Fibroblast of gingiva (primary cell): ENCODE results near the gene TXNDC8.

Experiments
- DNase-seq: peaks from one replicate; pipeline ENCODE4 v3.0.0-alpha.2; 2011; ENCODE audit warnings: low read depth

The TXNDC8 gene

GRCh38 chr9:110278080-110278707 lies 59.5 kb downstream of the TXNDC8 start:
- DNase-seq = no peak

GRCh38 chr9:110276781-110277180 lies 60.9 kb downstream of the TXNDC8 start:
- no peak for DNase-seq

GRCh38 chr9:110270211-110270995 lies 67.3 kb downstream of the TXNDC8 start:
- DNase-seq = no peak

DNA sequence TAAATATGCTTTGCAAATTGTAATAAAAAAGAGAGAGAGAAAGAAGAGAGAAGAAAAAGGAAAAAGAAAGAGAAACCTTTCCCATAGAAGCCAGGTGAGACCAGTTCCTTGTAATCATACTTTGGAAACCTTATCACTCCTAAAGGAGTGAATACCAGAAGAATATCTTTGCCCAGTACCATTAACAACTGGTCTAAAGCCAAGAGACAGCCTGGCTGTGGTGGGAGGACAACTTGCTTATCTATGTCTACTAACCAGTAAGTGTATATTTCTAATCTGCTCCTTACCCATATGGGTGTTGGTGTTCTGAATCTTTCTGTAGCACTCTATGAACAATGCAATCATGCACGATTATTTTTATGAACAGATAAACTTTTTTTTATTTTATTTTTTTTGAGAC lies 70.9 kb downstream of the TXNDC8 start:
- no peak for DNase-seq

DNA sequence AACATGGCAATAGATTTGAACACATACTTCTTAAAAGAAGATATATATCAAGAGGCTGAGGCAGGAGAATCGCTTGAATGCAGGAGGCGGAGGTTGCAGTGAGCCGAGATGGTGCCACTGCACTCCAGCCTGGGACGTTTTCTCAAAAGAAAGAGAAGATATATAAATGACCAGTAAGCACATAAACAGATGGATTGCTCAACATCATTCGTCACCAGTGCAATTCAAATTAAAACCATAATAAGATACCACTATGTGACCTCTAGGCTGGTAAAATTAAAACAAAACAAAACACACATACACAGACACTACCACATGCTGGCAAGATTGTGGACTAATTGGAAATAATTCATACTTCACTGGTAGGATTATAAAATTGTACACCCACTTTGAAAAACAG lies 76.0 kb downstream of the TXNDC8 start:
- DNase-seq = peak; percentile 84

- peak; percentile 66 for DNase-seq
These were observed 76.8 kb downstream of the TXNDC8 start for GRCh38 chr9:110260911-110261310.

GRCh38 chr9:110259566-110259965 lies 78.1 kb downstream of the TXNDC8 start:
- no peak for DNase-seq

GRCh38 chr9:110258690-110259091 lies 79.0 kb downstream of the TXNDC8 start:
- no peak for DNase-seq

- DNase-seq = peak; percentile 1
These were observed 79.7 kb downstream of the TXNDC8 start for GRCh38 chr9:110257956-110258355.

- peak; percentile 7 for DNase-seq
These were observed 80.4 kb downstream of the TXNDC8 start for GRCh38 chr9:110257097-110257841.

DNA sequence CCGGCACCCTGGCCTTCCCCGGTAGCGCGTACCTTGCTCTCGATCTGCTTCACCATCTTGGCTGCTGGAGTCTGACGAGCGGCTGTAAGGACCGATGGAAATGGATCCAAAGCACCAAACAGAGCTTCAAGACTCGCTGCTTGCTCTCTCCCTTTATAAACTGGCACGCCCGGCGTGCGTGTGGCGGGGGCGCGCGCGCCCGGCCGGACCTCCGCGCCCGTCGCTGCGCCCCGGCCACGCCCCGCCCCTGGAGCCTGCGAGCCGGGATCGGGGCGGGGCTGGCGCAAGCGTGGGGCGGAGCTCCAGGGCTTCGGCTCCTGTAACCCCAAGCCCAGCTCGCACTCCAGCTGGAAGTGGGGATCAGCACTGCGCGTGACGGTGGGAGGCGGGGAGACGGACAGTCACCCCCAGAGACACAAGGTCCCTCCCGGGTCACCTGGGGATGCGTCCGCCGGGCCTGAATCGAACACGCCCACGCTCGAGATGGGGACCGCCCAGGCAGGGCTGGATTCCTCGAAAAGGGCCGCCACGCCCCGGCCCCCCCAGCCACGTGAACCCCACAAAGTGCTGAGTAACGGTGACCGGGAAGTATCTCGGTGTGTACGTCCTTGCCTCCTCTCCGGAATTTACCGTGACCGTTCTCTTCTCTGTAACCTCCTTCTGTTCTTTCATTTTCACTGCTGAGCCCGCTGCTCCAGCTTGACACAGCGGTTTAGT lies 81.1 kb downstream of the TXNDC8 start, which contains the start of gene TXN:
TSS of gene TXN (minus strand) at position 128 of the 717 bp plus-strand sequence. CDS start at position 56, 72 bp downstream.
- peak; percentile 95 for DNase-seq

DNA sequence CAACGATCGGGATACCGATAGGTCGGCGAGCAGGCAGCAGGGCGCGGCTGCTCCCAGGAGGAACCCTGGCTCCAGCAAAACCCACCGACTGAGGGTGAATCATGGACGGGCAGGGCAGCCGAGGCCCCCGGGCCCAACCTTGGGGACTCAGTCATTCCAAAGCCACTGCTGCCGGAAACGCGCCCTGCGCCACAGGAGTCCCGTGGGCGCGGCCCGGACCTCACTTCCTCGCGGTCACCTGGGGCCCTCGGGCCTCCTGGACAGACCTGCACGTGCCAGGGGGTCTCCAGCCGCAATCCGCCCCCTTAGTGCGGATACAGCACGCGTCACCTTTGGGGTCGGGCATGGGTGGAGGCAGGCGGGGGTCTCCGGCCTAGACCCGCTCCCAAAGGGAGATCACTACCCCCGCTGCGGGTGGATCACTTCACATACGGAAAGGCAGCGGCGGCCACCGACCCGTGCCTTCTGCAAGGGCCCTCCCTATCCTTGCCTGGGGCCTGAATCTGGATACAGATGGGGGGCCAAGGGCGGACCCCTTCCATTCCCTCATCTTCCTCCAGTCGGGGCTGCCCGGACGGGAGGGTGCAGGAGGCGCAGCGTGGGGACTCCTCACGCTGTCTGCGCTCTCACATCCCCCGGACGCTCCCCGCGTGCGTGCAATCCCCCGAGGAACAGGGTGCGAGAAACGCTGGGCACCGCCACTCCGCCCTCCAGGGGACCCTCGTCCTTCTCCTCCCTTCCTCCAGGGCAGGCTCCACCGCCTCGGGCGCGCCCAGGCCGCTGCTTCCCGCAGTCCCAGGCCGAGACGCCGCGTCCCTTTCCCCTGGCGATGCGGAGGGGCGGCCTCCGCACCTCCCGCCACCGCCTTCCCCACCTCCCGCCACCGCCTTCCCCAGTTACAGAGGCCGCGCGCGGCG lies 81.9 kb downstream of the TXNDC8 start:
- peak; percentile 25 for DNase-seq

DNA sequence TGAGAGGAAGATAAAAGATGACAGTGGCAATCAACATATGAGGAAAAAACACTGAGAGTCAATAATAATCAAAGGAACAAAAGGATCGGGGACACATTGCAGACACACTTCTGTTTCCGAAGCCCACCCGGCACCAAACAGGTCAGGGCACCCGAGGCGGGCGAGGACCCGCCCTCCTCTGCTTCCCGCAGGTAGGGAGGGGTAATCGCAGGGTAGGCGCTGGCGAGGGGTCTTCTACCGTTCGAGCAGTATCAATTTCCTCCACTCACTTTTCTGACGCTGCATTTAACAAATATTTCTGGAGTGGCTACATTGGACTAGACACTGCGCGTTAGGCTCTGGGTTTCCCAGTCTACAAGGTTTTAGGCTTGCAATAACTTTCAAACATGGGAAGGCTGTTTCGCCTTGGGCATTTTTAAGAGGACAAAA lies 82.6 kb downstream of the TXNDC8 start:
- no peak for DNase-seq

- peak; percentile 0 for DNase-seq
These were observed 83.2 kb downstream of the TXNDC8 start for GRCh38 chr9:110254500-110254899.
